Sigmoid colon (tissue), 7 donors: ENCODE measurements around the gene PRDM11. TPM values are rescaled to one million over a fixed set of nuclear protein-coding genes. Genes with fewer than 3 reads are reported as not detected.

Source experiments
- DNase-seq: peaks from one replicate; pipeline ENCODE4 v3.0.0-alpha.2; 2019
- H3K27ac ChIP-seq, 4 donors: fragments of 200-600 bp; sonication (generic); one replicate each; pipeline ENCODE4 v1.5.1; 2016 to 2019; ENCODE audit warnings: mild to moderate bottlenecking in 1 of 4
- H3K27me3 ChIP-seq, 3 donors: fragments of 200-600 bp; sonication (generic); one replicate each; pipeline ENCODE4 v1.5.1; 2019; ENCODE audit warnings: mild to moderate bottlenecking in 1 of 3
- H3K36me3 ChIP-seq, 4 donors: fragments of 200-600 bp; sonication (generic); one replicate each; pipeline ENCODE4 v1.5.1; 2016 to 2019
- H3K4me1 ChIP-seq, 4 donors: fragments of 200-600 bp; sonication (generic); one replicate each; pipeline ENCODE4 v1.5.1; 2017 to 2019
- H3K4me3 ChIP-seq, 4 donors: fragments of 200-600 bp; sonication (generic); one replicate each; pipeline ENCODE4 v1.5.1; 2017 to 2019; ENCODE audit warnings: mild to moderate bottlenecking in 2 of 4, moderate library complexity in 1 of 4
- H3K9me3 ChIP-seq, 4 donors: fragments of 200-600 bp in 3 of 4; sonication (generic) in 3 of 4; one replicate each; pipeline versions ENCODE4 v1.5.1 to v1.6.1; 2013 to 2019
- CTCF ChIP-seq, 4 experiments: fragments of 450-650 bp in 3 of 4; fragments of 200-600 bp in 1 of 4; IDR thresholded peaks; one replicate each; pipeline ENCODE4 v1.5.1; 2016 to 2019; ENCODE audit warnings: antibody characterized with exemption in 4 of 4, mild to moderate bottlenecking in 3 of 4, moderate library complexity in 2 of 4
- EP300 ChIP-seq, 4 donors: sonication (generic); formaldehyde crosslinking; IDR thresholded peaks; one replicate each; pipeline ENCODE4 v1.6.1; 2017; ENCODE audit warnings: antibody characterized with exemption in 4 of 4
- POLR2A ChIP-seq, 2 donors: fragments of 450-650 bp; IDR thresholded peaks; one replicate each; pipeline ENCODE4 v1.6.1; 2016; ENCODE audit warnings: antibody characterized with exemption in 2 of 2, mild to moderate bottlenecking in 2 of 2, moderate library complexity in 2 of 2
- POLR2AphosphoS5 ChIP-seq, 4 donors: sonication (generic); formaldehyde crosslinking; IDR thresholded peaks; one replicate each; pipeline ENCODE4 v1.6.1; 2017; ENCODE audit warnings: antibody characterized with exemption in 4 of 4
- WGBS, 2 donors: extraction: QIAGEN DNeasy Blood & Tissue Kit; methylation state at CpG; one replicate each; pipeline ENCODE4 v1.1.7; 2013; 5-methylcytosine and 5-hydroxymethylcytosine counted together
- intact Hi-C: fragments of 100-400 bp; cut with DNase I; formaldehyde crosslinking; loops from one replicate; pipeline ENCODE4 v1.15.1; 2023
- polyA plus RNA-seq, 3 donors: library from polyadenylated mRNA; stranded (reverse); fragments of 200-250 nt; gene quantifications; one replicate each; pipeline ENCODE4 v1.2.3, GENCODE V29; 2013
- total RNA-seq, 4 donors: library from RNA; depleted of rRNA; stranded (reverse); fragments of >200 nt; gene quantifications; one replicate each; pipeline ENCODE4 v1.1.0, GENCODE V29; 2016
- donor health status: healthy with polysubstance abuse.
- donor health status: Bipolar disorder and iron deficiency.
- donor health status: healthy.

Gene PRDM11
- total and polyA plus RNA-seq, 7 donors, result 0.92 to 23.2 (median 12.7) TPM

- peak; percentile 8 for DNase-seq
- intact Hi-C loops, result loop anchor here (5.0 kb wide), 1 partner anchor 117 kb away; no protein-coding TSS in a partner anchor
- H3K9me3 ChIP-seq, result no peaks in the 10 kb centered on the region
- peaks cover 0 to 4% (median 0%) of the 10 kb centered on the region in 4 donors for H3K4me1 ChIP-seq
- H3K27ac ChIP-seq, result no peak overlapping the region
- H3K27me3 ChIP-seq, result no peaks in the 10 kb centered on the region
- no peak overlapping the region for H3K4me3 ChIP-seq
- TF ChIP-seq EP300 (IDR thresholded peaks at IDR 0.05), result no peak
- TF ChIP-seq POLR2A (IDR thresholded peaks at IDR 0.05), result no peak
- TF ChIP-seq CTCF (IDR thresholded peaks at IDR 0.05), result no peak
- TF ChIP-seq POLR2AphosphoS5 (IDR thresholded peaks at IDR 0.05), result no peak
- 84 to 87% methylated on average over 5 of the region's 5 CpGs for WGBS, 2 donors
- peaks cover 6 to 28% (median 17%) of the 10 kb centered on the region in 4 donors for H3K36me3 ChIP-seq
These were observed 83.1 kb downstream of the PRDM11 start for GRCh38 chr11:45229401-45230020.

- no peak for TF ChIP-seq CTCF (IDR thresholded peaks at IDR 0.05)
- no peak for TF ChIP-seq POLR2AphosphoS5 (IDR thresholded peaks at IDR 0.05)
- no peak for TF ChIP-seq EP300 (IDR thresholded peaks at IDR 0.05)
- no peak for TF ChIP-seq POLR2A (IDR thresholded peaks at IDR 0.05)
- H3K4me3 ChIP-seq, result no peak overlapping the region
- H3K9me3 ChIP-seq, result no peaks in the 10 kb centered on the region
- intact Hi-C loops, result loop anchor here (2.0 to 5.0 kb wide), 2 partner anchors 52 to 120 kb away; no protein-coding TSS in a partner anchor
- peaks cover 0 to 7% (median 4%) of the 10 kb centered on the region in 4 donors for H3K36me3 ChIP-seq
- H3K4me1 ChIP-seq, result peaks cover 0 to 4% (median 0%) of the 10 kb centered on the region in 4 donors
- 89% methylated on average over 5 of the region's 5 CpGs for WGBS, 2 donors
- no peaks in the 10 kb centered on the region for H3K27me3 ChIP-seq
- peak; percentile 45 for DNase-seq
- H3K27ac ChIP-seq, result no peak overlapping the region
These were observed 86.1 kb downstream of the PRDM11 start for GRCh38 chr11:45232341-45233080.

- peak; percentile 86 for DNase-seq
- TF ChIP-seq CTCF (IDR thresholded peaks at IDR 0.05) (peak; percentile 52 to 83 (median 60)), EP300 (IDR thresholded peaks at IDR 0.05) (no peak)
- Histone ChIP-seq H3K36me3 (peaks cover 0 to 3% (median 0%) of the 10 kb centered on the region in 4 donors), H3K4me3 (no peak overlapping the region), H3K27ac (no peak overlapping the region), H3K27me3 (no peaks in the 10 kb centered on the region), H3K9me3 (no peaks in the 10 kb centered on the region), H3K4me1 (peaks cover 0 to 4% (median 0%) of the 10 kb centered on the region in 4 donors)
- 54 to 62% methylated on average over 17 of the region's 17 CpGs for WGBS, 2 donors
- intact Hi-C loops, result loop anchor here (2.0 to 5.0 kb wide), 2 partner anchors 52 to 121 kb away; no protein-coding TSS in a partner anchor
These were observed 86.8 kb downstream of the PRDM11 start for GRCh38 chr11:45233121-45233803.

- H3K4me3 ChIP-seq, result no peak overlapping the region
- no peak for TF ChIP-seq EP300 (IDR thresholded peaks at IDR 0.05)
- TF ChIP-seq POLR2AphosphoS5 (IDR thresholded peaks at IDR 0.05), result no peak
- no peak for TF ChIP-seq CTCF (IDR thresholded peaks at IDR 0.05)
- no peak for TF ChIP-seq POLR2A (IDR thresholded peaks at IDR 0.05)
- intact Hi-C loops, result loop anchor here (2.0 to 5.0 kb wide), 2 partner anchors 53 to 121 kb away; no protein-coding TSS in a partner anchor
- peak; percentile 55 for DNase-seq
- H3K4me1 ChIP-seq, result peaks cover 0 to 4% (median 0%) of the 10 kb centered on the region in 4 donors
- no peaks in the 10 kb centered on the region for H3K9me3 ChIP-seq
- H3K27me3 ChIP-seq, result no peaks in the 10 kb centered on the region
- no peak overlapping the region for H3K27ac ChIP-seq
- no peaks in the 10 kb centered on the region for H3K36me3 ChIP-seq
- 58 to 72% methylated on average over 14 of the region's 14 CpGs for WGBS, 2 donors
These were observed 87.3 kb downstream of the PRDM11 start for GRCh38 chr11:45233804-45234170.
